Kasumi-1 (cell line): ENCODE measurements around the gene MOGAT1.
"Not testable (repeated sequence)": the region's sequence is repeated elsewhere in the genome, so short reads cannot be mapped to it uniquely, and the experiment has no call there.

Experiments used
- DNase-seq, 2 experiments: peaks; one replicate each; lab custom pipeline; 2025; lab: John Stamatoyannopoulos, UW

Gene MOGAT1

DNA sequence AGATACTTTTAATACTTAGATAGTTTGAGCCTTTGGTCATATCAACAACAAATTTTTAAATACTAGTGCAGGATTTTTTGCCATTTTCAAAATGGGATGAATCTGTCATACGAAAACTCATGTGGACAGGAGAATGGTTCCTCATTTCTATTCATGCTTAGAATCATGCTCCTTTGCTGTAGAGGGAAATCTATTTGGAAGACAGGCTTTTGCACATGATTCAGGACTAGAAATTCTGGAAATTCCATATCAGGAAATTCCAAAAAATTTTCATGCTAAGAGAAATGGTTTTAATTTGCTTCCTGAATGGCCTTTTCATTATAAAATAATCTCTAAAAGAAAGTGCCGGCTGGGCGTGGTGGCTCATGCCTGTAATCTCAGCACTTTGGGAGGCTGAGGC is 39.3 kb downstream of the MOGAT1 start:
- no peak for DNase-seq

DNA sequence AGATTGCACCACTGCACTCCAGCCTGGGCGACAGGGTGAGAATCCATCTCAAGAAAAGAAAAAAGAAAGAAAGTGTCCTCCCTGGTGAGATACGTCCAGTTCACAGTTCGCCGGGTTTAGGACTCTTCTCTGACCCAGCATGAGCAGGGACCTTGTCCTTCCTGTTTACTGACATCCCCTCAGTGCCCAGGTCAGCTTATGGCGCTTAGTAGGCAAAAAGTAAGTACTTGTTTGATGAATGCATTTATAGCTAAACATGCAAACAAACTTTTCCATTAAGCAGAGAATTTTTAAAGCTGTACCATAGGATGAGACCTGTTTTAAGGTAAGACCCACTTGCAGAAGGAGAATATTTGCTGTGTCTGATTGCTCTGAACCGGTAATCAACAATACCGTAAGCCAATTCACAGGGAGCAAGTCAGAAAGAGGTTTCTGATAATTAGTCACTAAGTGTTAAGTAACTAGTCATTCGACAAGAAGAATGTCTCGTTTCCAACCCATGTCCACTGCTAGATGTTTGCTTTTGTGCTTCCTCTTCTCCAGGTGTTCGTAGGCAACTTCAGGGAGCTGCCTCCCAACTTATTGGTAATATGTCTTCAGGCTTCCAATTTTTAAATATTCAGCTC is 40.0 kb downstream of the MOGAT1 start:
- no peak for DNase-seq

DNA sequence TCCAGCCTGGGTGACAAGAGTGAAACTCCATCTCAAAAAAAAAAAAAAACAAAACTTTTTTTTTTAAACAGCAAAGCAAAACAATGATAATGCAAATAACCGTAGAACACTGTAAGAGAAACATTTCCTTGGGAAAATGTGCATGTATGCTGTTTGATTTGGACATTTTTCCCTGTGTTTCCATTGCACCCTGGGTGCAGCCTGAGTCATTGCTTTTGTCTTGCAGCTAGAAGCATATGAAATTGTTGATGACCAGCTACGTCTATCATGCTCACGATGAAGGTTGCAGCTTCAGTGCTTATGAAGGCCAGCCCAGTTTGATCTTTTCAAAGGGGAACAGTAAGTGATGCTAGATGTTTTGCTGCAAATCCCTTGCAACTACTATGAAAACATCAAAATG is 41.5 kb downstream of the MOGAT1 start:
- DNase-seq, result no peak

DNA sequence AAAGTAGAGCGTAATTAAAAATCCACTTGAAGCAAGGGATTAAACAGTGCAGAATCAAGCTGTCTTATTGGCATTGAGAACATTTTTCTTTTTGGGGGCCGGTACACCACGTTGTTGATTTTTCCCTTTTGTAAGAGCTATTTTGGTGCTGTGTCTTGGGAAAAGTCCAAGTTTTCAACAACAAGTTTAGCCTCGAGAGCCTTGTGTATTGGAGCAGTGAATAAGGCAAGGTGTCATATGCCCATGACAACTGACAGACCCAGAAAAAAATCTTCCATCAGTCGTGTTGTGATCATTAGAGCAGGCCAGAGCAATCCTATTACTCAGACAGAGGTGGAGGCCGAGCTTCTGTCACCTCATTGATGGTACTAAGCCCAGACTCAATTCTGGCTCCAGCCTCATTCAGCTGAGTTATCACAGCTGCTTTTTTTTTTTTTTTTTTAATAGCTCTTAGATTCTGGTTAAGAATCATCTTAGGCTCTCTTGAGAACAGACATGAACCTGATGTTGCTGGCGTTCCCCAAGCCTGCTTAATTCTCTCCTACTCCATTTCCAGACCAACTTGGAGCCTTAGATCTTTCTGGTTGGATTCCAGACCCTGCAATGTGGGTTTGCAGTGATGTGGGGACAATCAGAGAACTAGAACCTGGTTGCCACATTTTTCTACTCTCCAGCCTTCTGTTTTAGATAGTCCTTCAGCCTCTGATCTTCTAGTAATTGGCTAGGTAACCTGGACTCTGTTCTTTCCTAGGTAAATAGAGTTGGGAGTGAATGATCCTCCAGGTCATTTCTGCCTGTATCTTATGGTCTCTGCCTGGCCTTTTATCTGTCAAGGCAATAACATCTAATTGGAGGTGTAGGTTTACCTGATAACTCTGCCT is 43.1 kb downstream of the MOGAT1 start:
- no peak for DNase-seq

DNA sequence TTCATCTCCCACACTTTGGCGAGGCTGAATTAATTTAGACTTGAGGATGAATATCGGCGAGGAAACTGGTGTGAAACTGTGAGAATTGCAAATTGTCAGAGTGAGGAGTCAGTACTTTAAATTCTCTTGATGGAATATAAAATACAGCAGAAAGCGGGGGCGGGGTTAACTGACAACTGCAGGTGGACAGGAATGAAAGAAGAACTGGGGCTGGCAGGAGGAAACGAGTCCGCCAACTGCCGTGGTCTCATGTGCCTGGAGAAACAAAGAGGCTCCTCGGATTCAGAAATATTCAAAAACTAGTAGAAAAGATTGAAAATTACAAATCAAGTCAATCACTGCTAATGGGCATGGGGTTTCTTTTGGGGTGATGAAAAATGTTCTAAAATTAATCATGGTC is 44.3 kb downstream of the MOGAT1 start:
- no peak for DNase-seq

DNA sequence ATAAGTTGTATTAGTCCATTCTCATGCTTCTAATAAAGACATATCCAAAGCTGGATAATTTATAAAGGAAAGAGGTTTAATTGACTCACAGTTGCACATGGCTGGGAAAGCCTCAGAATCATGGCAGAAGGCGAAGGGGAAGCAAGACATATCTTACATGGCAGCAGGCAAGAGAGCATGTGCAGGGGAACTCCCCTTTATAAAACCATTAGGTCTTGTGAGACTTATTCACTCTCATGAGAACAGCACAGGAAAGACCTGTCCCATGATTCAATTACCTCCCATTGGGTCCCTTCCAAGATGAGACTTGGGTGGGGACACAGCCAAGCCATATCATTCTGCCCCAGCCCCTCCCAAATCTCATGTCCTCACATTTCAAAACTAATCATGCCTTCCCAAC is 48.3 kb downstream of the MOGAT1 start:
- not testable (repeated sequence) for DNase-seq

DNA sequence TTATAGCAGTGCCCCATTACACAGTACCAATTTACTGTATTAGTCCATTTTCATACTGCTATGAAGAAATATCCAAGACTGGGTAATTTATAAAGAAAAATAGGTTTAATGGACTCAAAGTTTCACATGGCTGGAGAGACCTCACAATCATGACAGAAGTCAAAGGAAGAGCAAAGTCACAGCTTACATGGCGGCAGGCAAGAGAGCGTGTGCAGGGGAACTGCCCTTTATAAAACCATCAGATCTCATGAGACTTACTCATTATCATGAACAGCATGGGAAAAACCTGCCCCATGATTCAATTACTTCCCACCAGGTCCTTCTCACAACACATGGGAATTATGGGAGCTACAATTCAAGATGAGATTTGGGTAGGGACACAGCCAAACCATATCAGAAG is 50.1 kb downstream of the MOGAT1 start:
- DNase-seq, result not testable (repeated sequence)

DNA sequence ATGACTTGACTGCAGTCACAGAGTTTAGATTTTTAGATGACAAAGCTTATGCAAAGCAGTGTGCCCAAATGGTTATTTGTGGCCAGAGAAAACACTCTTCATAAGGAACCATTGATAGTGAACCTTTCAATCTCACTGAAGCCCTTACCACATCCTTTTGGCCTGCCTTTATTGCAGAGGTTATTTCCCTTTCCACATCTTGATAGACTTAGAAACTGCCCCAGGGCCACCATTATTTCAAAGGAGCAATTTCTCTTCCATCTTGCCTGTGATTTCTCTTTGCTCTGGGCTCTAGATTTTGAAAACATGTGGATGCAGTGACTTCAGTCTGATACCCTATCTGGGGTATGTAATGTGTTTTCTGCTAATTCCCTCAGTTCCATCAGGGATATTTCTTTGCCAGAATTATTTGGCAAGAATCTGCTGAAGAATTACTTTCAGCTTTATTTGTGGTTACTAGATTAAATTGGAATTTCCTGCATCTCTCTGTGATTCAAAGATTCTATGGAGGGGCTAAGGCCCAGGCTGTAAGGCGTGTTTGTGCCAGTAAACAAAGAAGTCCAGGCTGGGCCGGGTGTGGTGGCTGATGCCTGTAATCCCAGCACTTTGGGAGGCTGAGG is 51.0 kb downstream of the MOGAT1 start:
- no peak for DNase-seq

DNA sequence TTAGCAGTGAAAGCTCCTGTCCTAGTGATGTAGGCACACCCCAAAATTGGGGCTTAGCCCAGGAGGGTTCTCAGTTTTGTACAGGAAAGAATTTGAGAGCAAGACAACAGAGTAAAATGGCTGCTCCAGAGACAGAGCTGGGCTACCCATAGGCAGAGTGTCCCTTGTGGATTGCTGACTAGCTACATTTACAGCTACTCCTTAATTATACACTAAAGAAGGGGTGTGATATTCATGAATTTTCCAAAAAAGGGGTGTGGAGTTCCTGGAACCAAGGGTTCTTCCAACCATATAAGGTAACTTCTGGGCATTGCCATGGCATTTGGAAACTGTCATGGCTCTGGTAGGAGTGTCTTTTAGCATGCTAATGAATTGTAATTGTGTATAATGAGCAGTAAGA is 52.8 kb downstream of the MOGAT1 start:
- DNase-seq, result no peak

DNA sequence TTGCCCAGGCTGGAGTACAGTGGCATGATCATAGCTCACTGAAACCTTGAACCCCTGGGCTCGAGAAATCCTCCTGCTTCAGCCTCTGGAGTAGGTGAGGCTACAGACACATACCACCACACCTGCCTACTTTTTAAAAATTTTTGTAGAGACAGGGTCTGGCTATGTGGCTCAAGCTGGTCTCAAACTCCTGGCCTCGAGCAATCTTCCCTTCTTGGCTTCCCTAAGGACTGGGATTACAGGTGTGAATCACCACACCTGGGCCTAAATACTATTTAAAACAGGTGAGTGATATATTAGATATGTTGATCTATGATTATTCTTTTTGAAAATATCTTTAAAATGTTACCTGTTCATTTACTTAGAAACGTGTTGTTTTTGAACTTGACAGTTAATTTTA is 57.2 kb downstream of the MOGAT1 start:
- no peak for DNase-seq

DNA sequence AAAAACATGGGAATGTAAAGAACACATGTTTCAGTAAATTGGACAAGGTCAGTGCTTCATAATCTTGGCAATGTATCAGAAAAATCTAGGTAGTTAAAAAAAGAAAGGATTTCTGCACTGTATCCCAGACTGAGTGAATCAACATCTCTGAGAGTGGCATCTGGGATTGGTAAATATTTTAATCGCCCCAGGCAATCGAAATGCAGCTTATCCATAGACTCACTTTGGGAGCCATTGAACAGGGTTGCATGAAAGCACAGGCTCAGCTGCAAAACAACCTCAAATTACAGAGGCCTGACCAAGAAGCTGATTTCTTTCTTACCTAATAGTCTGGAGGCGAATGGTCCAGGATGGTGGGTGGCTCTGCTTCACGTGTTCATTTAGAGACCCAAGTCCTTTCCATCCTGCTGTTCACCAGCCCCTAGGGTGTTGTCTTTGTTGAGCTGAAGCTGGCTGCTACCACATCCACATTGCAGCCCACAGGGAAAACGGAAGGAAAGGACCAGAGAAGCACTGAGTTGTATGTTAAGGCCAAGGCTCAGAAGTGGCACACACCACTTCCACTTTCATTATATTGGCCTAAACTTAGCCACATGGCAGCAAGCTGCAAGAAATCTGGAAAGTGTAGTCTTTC is 59.0 kb downstream of the MOGAT1 start:
- peak; percentile 10 to 21 for DNase-seq

DNA sequence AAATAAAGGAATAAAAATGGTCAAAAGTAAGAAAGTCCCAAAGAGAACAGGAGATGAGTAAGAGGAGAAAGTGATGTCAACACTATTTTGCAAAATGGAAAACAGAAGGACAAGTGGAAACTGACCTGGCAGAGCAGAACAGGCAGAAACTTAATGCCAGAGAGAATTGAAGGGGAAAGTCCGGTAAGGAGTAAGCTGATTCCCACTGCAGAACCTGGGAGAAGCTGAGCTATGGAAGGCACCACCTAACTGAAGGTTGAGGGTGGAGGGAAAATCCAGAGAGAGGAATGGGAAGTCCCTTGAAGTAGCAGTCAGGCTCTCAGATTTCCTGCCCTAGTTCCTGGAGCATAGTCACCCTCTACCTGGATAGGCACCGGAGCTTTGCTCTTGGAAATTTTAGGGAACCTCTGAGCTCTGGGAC is 59.8 kb downstream of the MOGAT1 start:
- DNase-seq, result no peak

DNA sequence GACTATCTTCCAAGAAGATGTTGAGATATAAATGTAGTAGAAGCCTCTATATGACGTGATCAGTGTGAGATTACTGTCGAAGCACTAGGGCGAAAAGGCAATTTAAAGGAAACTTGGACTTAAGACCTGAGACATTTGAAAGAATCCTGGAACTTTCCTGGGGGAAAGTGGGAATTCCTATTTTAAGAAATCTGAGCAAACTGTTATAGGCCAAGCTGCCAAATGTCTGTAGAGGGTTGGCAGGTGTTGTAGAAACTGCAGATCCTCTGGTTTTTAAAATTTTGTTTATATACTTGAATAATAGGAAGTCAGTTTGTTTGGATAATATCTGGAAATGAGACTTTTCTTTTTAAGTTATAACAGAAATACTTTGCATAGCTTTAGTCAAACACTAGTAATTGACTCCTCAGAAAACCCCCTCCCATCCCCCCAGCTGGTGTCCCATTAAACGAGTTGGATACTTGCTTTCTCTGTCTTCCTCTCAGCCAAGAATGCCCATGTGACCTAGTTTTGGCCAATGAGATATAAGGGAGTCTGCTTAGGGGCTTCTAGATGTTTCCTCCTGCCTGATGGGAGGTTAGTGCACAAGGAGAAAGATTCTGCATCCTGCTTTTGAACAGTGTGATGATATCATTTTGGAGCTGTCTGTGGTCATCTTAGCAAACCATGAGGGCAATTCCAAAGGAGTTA is 61.2 kb downstream of the MOGAT1 start:
- no peak for DNase-seq

DNA sequence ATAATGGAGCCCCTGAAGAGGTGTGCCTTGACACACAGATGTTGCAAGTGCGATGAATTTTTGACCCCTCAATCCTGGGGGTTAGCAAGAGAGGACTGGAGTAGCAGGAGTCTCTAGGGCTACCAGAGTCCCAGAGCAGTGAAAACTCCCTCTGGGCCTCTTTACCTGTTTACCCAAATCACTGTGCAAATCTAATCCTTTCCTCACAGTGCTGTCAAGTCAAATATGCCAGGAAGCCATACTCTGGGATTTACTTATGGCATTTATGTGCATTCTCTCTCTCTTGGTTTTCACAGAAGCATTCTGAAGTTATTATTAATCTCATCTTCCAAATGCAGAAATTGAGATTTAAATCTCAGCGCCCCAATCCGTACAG is 62.0 kb downstream of the MOGAT1 start:
- DNase-seq, result no peak

DNA sequence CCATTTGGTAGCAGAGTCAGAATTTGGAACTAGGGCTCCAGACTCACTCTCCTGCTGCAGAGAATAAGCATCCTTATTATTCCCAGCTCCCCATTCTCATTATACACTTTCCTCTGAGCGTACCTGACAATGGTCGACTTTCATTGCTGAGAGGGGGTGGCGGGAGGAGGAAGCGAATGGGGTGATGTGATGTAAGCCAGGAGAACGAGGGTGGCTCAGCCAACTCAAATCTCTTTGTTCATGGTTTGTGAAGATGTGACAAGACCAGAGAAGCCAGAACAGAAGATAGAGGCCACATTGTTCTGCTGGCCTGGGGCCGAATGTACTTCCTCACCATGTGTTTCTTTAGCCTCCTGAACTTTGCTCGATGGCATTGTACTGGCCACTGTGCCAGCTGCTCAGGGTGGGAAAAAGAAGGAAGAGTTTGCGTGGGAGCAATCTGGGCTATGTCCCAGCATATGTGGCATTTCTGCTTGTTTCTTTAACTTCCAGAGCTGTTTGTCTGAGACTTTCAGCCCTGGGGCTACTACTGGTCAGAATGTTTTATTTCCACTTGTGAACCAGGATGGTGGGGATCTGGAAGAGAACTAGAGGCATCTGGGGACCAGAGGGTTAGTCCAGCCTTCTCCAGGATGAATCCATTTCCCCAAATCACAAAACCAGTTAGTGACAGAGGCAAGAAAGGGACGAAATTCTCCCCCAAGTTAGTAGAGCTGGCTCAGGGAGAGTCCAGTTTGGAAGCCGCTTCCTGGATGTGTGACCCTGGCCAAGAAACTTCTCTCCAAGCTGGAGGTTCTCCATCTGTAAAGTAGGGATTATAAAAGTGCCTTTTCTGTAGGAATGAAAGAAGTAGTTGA is 62.6 kb downstream of the MOGAT1 start:
- no peak for DNase-seq

DNA sequence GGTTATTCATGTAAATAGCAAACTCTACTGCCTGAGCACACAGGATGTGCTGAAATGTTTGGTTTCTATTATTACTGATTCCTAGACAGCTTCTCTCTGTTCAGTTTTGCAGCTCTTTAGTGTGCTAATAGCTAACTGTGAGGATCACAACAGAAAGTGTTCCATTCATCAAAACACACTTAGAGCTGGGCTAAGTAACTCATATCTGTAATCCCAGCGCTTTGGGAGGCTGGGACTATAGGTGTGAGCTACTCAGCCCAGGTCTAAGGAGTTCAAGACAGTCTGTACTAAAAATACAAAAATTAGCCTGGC is 63.2 kb downstream of the MOGAT1 start:
- no peak for DNase-seq

DNA sequence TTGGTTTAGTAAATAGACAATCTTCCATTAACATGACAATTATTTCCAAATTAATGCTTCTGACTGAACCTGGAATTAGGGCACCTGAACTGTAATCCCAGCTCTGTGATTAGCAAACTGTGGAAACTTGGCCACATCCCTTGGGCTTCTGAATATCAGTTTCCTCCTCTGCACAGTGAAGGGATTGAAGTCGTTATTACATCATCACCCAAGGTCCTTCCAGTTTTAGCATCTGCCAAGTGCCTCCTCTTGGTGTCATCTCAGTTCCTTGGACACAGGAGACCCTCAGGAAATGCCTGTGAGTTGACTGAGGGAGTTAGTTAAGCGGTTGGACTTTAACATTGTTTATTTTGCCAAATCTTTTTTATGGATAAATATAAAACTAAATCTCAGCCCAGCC is 64.8 kb downstream of the MOGAT1 start:
- DNase-seq, result no peak

DNA sequence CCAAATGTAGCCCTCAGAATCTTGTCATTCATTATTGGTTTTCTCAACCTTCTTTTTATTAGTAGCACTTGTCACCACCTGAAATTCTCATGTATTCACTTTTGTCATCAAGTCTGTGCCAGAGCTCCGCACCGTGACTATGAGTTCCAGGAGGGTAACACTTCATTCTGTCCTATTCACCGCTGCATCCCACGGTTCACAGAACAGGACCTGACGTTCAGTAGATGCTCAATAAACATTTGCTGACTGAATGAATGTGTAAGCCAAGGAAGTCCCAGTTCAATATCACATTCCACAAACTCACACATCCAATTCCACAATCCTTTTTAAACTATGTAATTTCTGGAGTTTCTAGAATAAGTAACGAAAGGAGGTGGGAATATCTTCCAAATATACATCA is 65.5 kb downstream of the MOGAT1 start:
- no peak for DNase-seq

DNA sequence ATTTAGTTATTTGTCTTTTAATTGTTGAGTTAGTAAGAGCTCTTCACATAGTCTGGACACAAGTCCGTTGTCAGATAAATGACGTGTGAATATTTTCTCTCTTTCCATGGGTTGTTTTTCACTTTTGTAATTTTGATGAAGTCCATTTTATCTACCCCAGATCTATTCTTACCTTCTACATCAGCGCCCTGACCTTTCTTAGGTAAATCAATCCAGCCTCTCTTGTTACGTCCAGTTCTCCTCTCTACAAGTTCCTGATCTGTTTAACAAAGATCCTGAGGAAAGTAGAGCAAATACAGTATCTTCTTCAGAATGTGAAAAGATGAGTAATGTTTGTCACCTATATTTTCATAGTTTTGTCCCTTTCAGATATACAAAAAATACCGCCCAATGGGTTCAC is 66.9 kb downstream of the MOGAT1 start:
- DNase-seq, result no peak

DNA sequence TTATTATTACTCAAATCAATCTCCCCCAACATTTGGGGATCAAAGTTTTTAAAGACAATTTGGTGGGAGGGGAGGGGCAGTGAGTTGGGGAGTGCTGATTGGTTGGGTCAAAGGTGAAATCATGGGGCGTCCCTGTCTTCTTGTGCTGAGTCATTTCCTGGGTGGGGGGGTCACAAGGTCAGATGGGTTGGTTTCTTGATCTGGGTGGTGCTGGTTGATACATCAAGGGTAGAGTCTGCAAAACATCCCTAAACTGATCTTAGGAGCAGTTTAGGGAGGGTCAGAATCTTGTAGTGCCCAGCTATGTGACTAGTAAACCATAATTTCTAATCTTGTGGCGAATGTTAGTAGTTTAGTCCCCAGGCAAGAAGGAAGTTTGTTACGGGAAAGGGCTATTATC is 67.4 kb downstream of the MOGAT1 start:
- no peak for DNase-seq

DNA sequence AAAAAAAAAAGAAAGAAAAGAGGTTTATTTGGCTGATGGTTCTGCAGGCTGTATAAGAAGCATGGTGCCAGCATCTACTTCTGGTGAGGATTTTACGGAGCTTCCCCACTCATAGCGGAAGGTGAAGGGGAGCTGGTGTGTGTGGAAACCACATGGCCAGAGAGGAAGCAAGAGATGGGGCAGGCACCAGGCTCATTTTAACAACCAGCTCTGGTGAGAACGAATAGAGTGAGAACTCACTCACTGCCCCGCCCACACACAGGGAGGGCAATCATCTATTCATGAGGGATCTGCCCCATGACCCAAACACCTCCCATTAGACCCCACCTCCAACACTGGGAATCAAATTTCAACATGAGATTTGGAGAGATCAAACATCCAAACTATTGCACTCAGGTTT is 68.5 kb downstream of the MOGAT1 start:
- no peak for DNase-seq
